ENCODE measurements around the gene ELANE.

ELANE gene

DNA sequence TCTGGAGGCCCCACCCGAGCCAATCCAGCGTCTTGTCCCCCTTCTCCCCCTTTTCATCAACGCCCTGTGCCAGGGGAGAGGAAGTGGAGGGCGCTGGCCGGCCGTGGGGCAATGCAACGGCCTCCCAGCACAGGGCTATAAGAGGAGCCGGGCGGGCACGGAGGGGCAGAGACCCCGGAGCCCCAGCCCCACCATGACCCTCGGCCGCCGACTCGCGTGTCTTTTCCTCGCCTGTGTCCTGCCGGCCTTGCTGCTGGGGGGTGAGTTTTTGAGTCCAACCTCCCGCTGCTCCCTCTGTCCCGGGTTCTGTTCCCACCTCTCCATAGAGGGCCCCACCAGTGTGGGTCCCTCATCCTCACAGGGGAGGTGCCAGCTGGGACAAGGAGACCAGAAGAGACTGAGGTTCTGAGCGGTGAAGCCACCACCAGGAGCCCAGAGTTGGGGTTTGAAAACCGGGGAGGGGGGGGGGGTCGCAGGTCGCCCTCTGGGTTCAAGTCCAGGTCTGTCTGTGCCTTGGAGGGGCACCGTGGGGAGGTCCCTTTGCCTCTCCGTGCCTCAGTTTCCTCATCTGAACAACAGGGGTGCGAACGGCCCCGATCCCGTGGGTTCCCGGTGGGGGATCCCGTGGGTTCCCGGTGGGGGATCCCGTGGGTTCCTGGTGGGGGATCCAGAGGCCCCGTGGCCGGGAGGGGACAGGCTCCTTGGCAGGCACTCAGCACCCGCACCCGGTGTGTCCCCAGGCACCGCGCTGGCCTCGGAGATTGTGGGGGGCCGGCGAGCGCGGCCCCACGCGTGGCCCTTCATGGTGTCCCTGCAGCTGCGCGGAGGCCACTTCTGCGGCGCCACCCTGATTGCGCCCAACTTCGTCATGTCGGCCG lies at the start of gene ELANE:
TSS of gene ELANE (plus strand) at position 168 of the 878 bp plus-strand sequence. CDS start at position 194, 26 bp downstream.
- DNase-seq = no peak

DNA sequence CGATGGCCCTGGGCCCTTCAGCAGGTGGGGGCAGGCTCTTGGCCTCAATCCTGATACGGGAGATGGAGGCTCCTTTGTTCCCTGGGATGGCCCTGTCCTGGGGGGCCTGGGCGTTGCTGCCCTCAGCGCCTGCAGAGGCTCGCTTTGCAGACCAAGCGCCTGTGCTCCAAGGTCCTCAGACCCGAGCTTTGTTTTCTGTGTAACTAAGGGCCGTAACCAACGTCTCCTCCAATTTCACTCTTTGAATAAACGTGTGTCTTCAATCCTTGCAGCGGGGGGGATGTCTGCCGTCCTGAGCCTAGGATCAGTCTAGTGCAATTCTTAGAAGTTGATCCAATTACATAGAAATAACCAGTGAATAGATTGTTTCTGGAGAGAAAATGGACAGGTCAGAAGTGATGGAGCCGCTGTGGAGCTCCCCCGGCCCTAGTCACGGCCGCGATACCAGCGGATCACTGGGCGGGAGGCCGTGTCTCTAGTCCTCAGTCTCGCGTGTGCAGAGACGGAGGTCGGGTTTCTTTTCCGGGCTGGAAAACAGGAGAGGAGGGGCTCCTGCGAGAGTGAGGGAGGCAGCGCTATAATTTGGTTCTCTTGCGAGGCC lies 49.5 kb upstream of the ELANE start:
- no peak for DNase-seq

DNA sequence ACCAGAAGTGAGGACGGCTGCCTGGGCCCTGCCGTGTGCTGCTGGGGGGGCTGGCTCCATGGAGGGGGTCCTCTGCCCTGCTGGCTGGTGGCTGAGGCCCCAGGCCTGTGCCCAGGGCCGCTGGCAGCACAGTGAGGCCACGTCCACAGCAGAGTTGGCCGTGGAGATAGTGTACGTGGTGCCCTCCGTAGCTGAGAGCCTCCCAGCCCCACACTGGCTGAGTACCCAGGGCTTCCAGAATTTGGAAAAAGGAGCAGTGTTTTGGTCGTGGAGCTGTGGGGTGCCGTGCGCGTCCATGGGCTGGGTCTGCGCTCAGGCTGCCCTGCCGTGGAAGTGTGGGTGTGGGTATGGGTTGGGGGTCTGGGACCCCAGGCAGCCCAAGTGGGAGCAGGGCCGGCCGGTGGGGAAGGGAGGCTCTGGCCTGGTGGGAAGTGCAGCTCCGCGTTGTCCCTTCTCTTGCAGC lies 49.0 kb upstream of the ELANE start:
- DNase-seq = no peak

DNA sequence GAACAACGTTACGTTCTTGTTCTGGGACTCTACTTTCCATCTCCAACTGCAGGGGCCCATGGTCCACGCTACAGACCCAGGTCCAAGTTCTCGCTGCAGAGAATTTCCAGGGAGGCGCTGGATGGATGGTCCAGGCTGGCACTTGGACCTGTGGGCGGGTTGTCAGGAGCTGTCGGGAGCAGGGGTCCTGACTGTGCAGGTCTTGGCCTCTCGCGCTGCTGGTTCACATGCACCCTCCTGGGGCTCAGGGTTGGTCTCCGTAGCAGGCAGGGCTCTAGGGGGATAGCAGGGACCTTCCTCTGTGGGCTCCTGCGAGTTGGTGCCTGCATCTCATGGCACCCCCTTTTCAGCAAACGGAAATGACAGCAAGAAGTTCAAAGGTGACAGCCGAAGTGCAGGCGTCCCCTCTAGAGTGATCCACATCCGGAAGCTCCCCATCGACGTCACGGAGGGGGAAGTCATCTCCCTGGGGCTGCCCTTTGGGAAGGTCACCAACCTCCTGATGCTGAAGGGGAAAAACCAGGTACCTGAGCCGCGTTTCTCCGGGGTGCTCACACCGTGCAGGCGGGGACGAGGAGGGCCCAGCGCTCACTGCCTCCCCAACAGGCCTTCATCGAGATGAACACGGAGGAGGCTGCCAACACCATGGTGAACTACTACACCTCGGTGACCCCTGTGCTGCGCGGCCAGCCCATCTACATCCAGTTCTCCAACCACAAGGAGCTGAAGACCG lies 48.3 kb upstream of the ELANE start:
- no peak for DNase-seq

DNA sequence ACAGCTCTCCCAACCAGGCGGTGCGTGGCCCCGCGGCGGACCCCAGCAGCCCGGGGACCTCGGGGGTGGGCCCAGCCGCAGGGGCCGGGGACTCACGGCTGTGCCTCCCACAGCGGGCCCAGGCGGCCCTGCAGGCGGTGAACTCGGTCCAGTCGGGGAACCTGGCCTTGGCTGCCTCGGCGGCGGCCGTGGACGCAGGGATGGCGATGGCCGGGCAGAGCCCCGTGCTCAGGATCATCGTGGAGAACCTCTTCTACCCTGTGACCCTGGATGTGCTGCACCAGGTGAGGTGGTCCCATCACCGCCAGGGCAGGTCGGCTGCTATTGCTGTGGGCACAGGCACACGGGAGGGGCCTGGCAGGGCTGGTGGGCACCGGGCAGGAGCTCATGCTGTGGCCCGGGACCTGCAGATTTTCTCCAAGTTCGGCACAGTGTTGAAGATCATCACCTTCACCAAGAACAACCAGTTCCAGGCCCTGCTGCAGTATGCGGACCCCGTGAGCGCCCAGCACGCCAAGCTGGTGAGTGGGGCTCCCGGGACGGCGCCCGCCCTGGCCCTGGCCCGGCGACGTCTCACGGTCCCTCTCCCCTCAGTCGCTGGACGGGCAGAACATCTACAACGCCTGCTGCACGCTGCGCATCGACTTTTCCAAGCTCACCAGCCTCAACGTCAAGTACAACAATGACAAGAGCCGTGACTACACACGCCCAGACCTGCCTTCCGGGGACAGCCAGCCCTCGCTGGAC lies 47.5 kb upstream of the ELANE start:
- no peak for DNase-seq

DNA sequence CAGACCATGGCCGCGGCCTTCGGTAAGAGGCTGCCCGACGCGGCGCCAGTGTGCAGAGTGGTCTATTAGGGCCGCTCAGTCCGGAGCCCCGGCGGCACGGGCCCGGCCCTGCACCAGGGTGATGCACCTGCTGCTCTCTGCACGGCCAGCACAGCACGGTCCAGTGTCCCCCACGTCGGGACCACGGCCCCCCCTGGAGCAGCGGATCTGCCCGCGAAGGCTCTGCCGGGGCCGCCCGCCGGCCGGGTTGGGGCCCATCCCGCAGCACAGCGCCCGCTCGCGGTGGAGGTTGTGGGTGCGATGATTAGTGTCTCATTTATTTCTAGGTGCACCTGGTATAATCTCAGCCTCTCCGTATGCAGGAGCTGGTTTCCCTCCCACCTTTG lies 46.9 kb upstream of the ELANE start:
- DNase-seq = no peak

DNA sequence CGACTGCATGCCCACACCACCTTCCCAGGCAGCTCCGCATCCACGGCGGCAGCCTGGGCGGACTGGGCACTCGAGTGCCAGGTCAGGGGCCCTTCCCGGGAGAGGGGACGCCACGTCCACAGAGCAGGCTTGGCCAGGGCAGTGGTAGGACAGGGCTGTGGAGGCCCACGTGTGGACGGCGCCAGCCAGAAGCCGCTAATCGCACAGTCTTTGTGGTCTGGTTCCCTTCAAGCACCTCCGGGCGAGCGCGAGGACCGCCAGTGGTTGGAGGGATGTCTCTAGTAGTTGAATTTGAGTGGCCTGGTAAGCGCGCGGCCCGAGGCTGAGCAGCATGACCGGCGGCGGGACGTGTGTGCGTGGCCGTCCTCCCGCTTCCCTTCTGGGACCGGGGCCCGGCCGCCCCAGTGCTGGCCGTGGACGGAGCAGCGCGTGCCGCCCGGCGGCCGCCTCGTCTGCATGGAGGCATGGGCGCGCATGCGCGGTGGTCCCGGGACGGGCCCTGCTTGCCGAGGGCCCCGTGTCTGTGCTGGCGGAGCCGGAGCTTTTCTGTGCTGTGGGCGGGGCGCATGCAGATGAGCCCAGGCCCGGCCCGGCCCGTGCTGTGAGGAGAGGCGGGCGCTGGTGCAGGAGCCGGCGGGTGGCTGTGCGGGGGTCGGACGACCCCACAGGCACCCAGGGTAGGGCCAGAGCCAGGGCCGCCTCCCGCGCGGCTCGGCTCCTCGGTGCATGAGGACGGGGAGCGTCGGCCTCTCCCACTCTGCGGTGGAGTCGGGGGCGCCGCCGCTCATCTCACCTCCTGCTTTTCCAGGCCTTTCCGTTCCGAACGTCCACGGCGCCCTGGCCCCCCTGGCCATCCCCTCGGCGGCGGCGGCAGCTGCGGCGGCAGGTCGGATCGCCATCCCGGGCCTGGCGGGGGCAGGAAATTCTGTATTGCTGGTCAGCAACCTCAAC lies 46.2 kb upstream of the ELANE start:
- DNase-seq = no peak

DNA sequence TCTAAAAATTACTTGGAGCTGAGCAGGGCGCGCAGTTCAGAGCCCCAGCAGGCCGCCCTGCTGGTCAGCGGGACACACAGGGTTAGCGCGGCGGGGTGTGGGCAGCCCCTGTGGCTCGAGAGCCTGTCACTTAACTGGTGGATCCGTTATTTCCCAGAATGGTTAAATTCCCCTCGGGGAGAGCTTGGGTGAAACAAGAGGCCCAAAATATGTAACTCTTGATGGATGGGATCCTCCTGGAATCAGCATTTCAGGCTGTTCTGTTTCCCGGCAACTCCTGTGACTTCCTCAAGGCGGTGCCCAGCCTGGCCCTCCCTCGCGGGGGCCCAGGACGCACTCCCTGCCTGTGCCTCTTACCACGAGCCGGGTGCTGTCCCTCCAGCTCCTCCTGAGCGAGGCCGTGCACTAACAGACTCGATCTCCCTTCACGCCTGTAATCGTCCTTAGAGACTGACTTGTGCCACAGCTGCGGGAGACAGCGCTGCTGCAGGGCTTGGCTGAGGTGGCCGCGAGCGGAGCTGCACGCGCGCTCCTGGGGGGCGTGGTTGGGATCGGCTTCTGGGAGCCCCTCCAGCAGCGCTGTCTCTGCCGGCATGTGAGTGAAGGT lies 45.2 kb upstream of the ELANE start:
- no peak for DNase-seq

DNA sequence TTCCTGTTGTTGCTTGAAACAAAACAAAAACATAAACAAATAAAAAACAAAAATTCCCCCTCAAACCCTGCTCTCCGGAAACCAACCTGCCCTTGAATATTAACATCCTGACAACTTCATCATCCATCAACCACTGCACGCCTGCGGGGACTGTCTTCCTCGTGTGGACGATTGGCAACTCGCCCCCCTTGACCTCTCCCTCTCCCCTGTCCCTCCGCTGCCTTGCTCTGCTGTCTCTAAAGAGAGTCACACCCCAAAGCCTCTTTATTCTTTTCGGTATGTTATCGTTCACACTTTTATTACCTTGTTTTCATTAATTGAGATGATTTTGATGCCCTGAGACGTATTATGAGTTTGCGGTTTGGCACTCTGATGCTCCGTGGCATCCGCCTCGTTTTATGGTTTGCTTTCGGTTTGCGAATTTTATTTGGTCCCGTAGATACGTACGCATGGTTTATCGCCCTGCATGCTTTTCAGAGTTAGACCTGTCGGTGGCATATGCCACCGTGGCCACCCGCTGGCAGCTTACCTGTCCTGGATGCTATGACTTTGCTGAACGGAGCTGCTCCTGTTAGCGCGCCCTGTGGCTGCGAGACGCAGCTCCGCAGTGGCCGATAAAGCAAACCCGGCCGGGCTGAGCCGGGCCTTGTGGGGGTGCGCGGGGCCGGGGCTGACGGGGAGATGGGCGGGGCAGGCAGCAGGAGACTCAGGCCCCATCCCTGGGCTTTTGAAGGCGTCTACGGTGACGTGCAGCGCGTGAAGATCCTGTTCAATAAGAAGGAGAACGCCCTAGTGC lies 44.3 kb upstream of the ELANE start:
- no peak for DNase-seq

DNA sequence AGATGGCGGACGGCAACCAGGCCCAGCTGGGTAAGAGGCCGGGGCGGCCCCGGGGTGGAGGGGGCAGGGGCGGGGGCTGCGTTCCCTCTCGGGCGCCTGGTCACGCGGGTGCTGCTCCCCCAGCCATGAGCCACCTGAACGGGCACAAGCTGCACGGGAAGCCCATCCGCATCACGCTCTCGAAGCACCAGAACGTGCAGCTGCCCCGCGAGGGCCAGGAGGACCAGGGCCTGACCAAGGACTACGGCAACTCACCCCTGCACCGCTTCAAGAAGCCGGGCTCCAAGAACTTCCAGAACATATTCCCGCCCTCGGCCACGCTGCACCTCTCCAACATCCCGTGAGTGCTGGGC lies 43.7 kb upstream of the ELANE start:
- no peak for DNase-seq

DNA sequence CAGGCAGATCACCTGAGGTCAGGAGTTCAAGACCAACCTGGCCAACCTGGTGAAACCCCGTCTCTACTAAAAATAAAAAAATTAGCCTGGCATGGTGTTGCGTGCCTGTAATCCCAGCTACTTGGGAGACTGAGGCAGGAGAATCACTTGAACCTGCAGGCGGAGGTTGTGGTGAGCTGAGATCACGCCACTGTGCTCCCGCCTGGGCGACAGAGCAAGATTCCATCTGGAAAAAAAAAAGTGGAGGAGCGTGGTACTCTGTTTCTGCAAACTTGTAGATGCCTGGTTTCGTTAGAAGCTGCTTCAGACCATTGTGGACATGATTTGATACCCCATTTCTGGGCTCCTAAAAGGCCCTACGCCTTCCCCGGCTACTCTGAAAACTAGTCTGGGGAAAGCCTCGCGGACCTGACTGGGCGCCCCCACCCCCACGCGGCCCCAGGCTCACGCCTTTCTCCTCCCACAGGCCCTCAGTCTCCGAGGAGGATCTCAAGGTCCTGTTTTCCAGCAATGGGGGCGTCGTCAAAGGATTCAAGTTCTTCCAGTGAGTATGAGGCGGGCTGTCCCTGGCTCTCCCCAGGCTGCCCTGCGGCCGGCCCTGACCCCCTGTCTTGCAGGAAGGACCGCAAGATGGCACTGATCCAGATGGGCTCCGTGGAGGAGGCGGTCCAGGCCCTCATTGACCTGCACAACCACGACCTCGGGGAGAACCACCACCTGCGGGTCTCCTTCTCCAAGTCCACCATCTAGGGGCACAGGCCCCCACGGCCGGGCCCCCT lies 41.8 kb upstream of the ELANE start:
- DNase-seq = no peak

DNA sequence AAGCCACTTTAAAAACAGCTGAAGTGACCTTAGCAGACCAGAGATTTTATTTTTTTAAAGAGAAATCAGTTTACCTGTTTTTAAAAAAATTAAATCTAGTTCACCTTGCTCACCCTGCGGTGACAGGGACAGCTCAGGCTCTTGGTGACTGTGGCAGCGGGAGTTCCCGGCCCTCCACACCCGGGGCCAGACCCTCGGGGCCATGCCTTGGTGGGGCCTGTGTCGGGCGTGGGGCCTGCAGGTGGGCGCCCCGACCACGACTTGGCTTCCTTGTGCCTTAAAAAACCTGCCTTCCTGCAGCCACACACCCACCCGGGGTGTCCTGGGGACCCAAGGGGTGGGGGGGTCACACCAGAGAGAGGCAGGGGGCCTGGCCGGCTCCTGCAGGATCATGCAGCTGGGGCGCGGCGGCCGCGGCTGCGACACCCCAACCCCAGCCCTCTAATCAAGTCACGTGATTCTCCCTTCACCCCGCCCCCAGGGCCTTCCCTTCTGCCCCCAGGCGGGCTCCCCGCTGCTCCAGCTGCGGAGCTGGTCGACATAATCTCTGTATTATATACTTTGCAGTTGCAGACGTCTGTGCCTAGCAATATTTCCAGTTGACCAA lies 41.1 kb upstream of the ELANE start:
- DNase-seq = no peak

DNA sequence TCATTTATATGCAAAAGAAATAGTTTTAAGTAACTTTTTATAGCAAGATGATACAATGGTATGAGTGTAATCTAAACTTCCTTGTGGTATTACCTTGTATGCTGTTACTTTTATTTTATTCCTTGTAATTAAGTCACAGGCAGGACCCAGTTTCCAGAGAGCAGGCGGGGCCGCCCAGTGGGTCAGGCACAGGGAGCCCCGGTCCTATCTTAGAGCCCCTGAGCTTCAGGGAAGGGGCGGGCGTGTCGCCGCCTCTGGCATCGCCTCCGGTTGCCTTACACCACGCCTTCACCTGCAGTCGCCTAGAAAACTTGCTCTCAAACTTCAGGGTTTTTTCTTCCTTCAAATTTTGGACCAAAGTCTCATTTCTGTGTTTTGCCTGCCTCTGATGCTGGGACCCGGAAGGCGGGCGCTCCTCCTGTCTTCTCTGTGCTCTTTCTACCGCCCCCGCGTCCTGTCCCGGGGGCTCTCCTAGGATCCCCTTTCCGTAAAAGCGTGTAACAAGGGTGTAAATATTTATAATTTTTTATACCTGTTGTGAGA lies 40.5 kb upstream of the ELANE start:
- DNase-seq = no peak

DNA sequence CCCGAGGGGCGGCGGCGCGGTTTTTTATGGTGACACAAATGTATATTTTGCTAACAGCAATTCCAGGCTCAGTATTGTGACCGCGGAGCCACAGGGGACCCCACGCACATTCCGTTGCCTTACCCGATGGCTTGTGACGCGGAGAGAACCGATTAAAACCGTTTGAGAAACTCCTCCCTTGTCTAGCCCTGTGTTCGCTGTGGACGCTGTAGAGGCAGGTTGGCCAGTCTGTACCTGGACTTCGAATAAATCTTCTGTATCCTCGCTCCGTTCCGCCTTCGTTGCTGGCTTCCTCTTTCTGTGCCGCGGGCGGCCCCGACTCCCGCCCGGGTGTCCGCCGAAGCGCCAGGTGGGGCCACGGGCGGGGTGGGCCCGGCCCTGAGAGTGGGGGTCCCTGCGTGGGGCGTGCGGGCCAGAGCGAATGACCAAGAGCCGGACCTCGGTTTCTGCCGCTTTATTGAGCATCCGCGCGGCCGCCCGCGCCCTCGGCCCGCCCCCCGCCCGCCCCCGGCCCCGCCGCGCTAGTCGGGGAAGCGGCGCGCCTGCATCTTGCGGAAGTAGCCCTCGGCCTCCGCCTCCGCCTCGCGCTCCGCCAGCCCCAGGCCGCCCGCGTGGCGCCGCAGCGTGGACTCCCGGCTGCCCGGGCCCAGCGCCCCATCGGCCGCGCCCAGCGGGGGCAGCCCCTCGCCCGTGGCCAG lies 39.9 kb upstream of the ELANE start:
- DNase-seq = no peak

DNA sequence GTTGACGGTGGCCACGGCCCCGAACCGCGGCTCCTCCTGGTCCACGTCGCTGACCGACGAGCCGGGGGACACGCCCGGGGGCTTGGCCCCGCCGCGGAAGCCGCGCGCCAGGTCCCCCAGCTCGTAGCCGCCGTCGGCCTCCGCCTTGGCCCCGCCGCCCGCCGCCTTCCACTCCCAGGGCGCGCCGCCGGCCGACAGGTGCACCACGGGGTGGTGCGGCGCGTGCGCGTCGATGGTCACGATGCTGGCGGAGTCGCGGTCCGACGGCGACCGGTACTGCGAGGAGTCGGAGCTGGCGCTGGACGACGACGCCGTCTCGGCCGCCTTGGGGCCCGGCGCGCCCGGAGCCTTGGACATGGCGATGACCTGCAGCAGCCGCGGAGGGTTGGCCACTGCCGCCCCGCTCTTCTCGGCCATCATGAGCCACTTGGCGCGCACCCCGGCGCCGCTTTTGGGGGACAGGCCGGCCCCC lies 39.3 kb upstream of the ELANE start:
- DNase-seq = no peak

DNA sequence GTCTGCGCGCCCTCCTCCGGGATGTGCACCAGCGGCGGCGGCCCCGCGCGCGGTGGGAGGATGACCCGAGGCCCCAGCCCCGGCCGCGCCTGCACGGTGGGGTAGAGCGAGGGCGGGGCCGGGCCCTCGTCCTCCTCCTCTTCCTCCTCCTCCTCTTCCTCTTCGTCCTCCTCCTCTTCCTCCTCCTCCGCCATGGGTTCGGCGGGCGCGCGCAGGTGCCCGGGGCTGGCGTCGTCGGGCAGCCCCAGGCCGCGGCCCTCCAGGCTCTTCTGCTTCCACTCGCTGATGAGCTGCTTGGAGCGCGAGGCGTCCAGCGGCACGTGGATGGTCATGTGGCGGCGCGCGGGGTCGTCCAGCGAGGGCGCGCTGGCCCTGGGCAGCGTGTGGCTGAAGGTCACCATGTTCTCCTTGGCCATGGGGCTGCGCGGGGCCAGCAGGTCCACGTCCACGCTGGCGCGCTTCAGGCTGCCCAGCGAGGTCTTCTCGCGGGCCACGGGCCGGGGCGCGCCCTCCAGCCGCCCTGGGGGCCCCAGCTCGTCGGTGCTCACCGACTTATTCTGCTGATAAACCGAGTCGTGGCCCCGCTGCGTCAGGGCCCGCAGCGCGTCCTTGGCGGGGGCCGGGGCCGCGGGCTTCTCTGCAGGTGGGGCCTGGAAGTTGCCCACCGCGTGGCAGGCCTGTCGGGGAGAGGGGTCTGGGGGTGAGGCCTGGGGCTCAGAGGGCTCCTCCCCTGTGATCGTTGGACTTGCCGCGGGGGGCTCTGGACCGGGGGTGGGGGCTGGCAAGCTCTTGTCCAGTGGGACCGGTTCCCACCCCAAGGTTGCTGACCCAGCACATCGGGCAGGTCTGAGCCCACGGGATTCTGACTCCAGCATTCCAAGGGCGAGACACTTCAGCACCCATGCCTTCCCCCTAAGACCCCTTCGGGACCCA lies 38.6 kb upstream of the ELANE start:
- DNase-seq = no peak
